Effector memory CD8-positive, alpha-beta T cell (primary cell): Measurements from ENCODE around the gene MYBPC1.
"Not testable (repeated sequence)": the region's sequence is repeated elsewhere in the genome, so short reads cannot be mapped to it uniquely, and the experiment has no call there.

Experiments used
- ATAC-seq: fragments of 150-1000 bp; cut with Tn5 transposase; replicated peaks from 2 replicates; pipeline ENCODE4 v1.10.0; 2021; ENCODE audit warnings: mild to moderate bottlenecking, moderate library complexity
- DNase-seq, 3 experiments: peaks; one replicate each; pipeline ENCODE4 v3.0.0; 2021
- H3K27ac Mint-ChIP-seq, 2 donors: one replicate each; pipeline ENCODE4 v1.8.0; 2022; ENCODE audit warnings: mild to moderate bottlenecking in 2 of 2, mixed read lengths in 2 of 2, moderate library complexity in 2 of 2
- H3K27me3 Mint-ChIP-seq, 2 donors: one replicate each; pipeline ENCODE4 v1.8.0; 2022; ENCODE audit warnings: mixed read lengths in 2 of 2
- H3K36me3 Mint-ChIP-seq: one replicate; pipeline ENCODE4 v1.8.0; 2022; ENCODE audit warnings: mild to moderate bottlenecking, moderate library complexity, mixed read lengths; ENCODE audit not compliant: insufficient read depth
- H3K4me1 Mint-ChIP-seq, 2 donors: one replicate each; pipeline ENCODE4 v1.8.0; 2022; ENCODE audit warnings: low read depth in 2 of 2, mixed read lengths in 2 of 2
- H3K4me3 Mint-ChIP-seq, 2 donors: one replicate each; pipeline ENCODE4 v1.8.0; 2022; ENCODE audit warnings: mild to moderate bottlenecking in 2 of 2, mixed read lengths in 2 of 2, moderate library complexity in 2 of 2
- H3K9me3 Mint-ChIP-seq, 2 donors: one replicate each; pipeline ENCODE4 v1.8.0; 2022; ENCODE audit warnings: mixed read lengths in 2 of 2
- total RNA-seq, 9 experiments: gene quantifications; one replicate each; lab custom pipeline; 2026; lab: John Stamatoyannopoulos, UW

MYBPC1 gene
- 0 reads per million in 9 experiments for total RNA-seq

- H3K4me1 Mint-ChIP-seq, result no peaks in the 10 kb centered on the region
- H3K9me3 Mint-ChIP-seq, result no peaks in the 10 kb centered on the region
- H3K27me3 Mint-ChIP-seq, result peaks cover 8 to 12% of the 10 kb centered on the region in 2 donors
- no peak within 1 kb of the TSS for H3K27ac Mint-ChIP-seq
- ATAC-seq, result no peak
- H3K36me3 Mint-ChIP-seq, result no peaks in the 10 kb centered on the region
- no peak within 1 kb of the TSS for H3K4me3 Mint-ChIP-seq
- no peak for DNase-seq
Measured at GRCh38 chr12:101594700-101595099, at the start of gene MYBPC1. MYBPC1 (plus strand) TSS chr12:101594971; CDS start chr12:101595071, 100 bp downstream.

- Mint-ChIP-seq H3K27me3 (peaks cover 18 to 44% of the 10 kb centered on the region in 2 donors), H3K4me1 (no peaks in the 10 kb centered on the region), H3K4me3 (no peak overlapping the region), H3K36me3 (no peaks in the 10 kb centered on the region), H3K27ac (no peak overlapping the region), H3K9me3 (no peaks in the 10 kb centered on the region)
- DNase-seq (no peak), ATAC-seq (no peak)
Measured at GRCh38 chr12:101551362-101552114, 43.2 kb upstream of the MYBPC1 start.

GRCh38 chr12:101552277-101552676 lies 42.5 kb upstream of the MYBPC1 start:
- no peak overlapping the region for H3K4me3 Mint-ChIP-seq
- ATAC-seq (no peak), DNase-seq (no peak)
- no peaks in the 10 kb centered on the region for H3K36me3 Mint-ChIP-seq
- no peaks in the 10 kb centered on the region for H3K4me1 Mint-ChIP-seq
- H3K27ac Mint-ChIP-seq, result no peak overlapping the region
- H3K9me3 Mint-ChIP-seq, result no peaks in the 10 kb centered on the region
- H3K27me3 Mint-ChIP-seq, result peaks cover 18 to 44% of the 10 kb centered on the region in 2 donors

GRCh38 chr12:101557094-101557493 lies 37.7 kb upstream of the MYBPC1 start:
- ATAC-seq (no peak), DNase-seq (no peak)
- no peaks in the 10 kb centered on the region for H3K9me3 Mint-ChIP-seq
- H3K4me3 Mint-ChIP-seq, result no peak overlapping the region
- no peaks in the 10 kb centered on the region for H3K4me1 Mint-ChIP-seq
- H3K36me3 Mint-ChIP-seq, result no peaks in the 10 kb centered on the region
- H3K27ac Mint-ChIP-seq, result no peak overlapping the region
- peaks cover 12 to 43% of the 10 kb centered on the region in 2 donors for H3K27me3 Mint-ChIP-seq

- not testable (repeated sequence) for DNase-seq, H3K4me1 Mint-ChIP-seq, H3K9me3 Mint-ChIP-seq, H3K36me3 Mint-ChIP-seq, ATAC-seq, H3K27ac Mint-ChIP-seq, H3K4me3 Mint-ChIP-seq
- peaks cover 12 to 40% of the 10 kb centered on the region in 2 donors for H3K27me3 Mint-ChIP-seq
Measured at GRCh38 chr12:101558726-101559125, 36.0 kb upstream of the MYBPC1 start.

- DNase-seq (no peak), ATAC-seq (no peak)
- Mint-ChIP-seq H3K9me3 (no peaks in the 10 kb centered on the region), H3K27ac (no peak overlapping the region), H3K4me3 (no peak overlapping the region), H3K4me1 (no peaks in the 10 kb centered on the region), H3K36me3 (no peaks in the 10 kb centered on the region), H3K27me3 (peaks cover 18 to 29% of the 10 kb centered on the region in 2 donors)
Measured at GRCh38 chr12:101563212-101563611, 31.6 kb upstream of the MYBPC1 start.

- Mint-ChIP-seq H3K27me3 (peaks cover 23 to 29% of the 10 kb centered on the region in 2 donors), H3K4me1 (no peaks in the 10 kb centered on the region), H3K27ac (no peak overlapping the region), H3K4me3 (no peak overlapping the region), H3K9me3 (no peaks in the 10 kb centered on the region), H3K36me3 (no peaks in the 10 kb centered on the region)
- no peak for ATAC-seq
- no peak for DNase-seq
Measured at GRCh38 chr12:101564912-101565311, 29.9 kb upstream of the MYBPC1 start.

- no peaks in the 10 kb centered on the region for H3K36me3 Mint-ChIP-seq
- H3K4me1 Mint-ChIP-seq, result peaks cover 0 to 3% of the 10 kb centered on the region in 2 donors
- DNase-seq, result no peak
- no peak for ATAC-seq
- H3K9me3 Mint-ChIP-seq, result no peaks in the 10 kb centered on the region
- H3K27ac Mint-ChIP-seq, result no peak overlapping the region
- no peak overlapping the region for H3K4me3 Mint-ChIP-seq
- peaks cover 26 to 31% of the 10 kb centered on the region in 2 donors for H3K27me3 Mint-ChIP-seq
Measured at GRCh38 chr12:101566318-101566717, 28.5 kb upstream of the MYBPC1 start.

GRCh38 chr12:101567918-101568317 lies 26.9 kb upstream of the MYBPC1 start:
- H3K27me3 Mint-ChIP-seq, result peaks cover 35 to 39% of the 10 kb centered on the region in 2 donors
- no peak for ATAC-seq

GRCh38 chr12:101570047-101570446 lies 24.7 kb upstream of the MYBPC1 start:
- DNase-seq (no peak), ATAC-seq (no peak)
- Mint-ChIP-seq H3K36me3 (no peaks in the 10 kb centered on the region), H3K27ac (no peak overlapping the region), H3K4me1 (peaks cover 0 to 3% of the 10 kb centered on the region in 2 donors), H3K27me3 (peaks cover 24 to 27% of the 10 kb centered on the region in 2 donors), H3K9me3 (no peaks in the 10 kb centered on the region), H3K4me3 (no peak overlapping the region)

More at GRCh38 chr12:101567918-101568317, 26.9 kb upstream of the MYBPC1 start:
- H3K4me3 Mint-ChIP-seq, result no peak overlapping the region
- peaks cover 0 to 3% of the 10 kb centered on the region in 2 donors for H3K4me1 Mint-ChIP-seq
- no peak overlapping the region for H3K27ac Mint-ChIP-seq
- H3K36me3 Mint-ChIP-seq, result no peaks in the 10 kb centered on the region
- no peaks in the 10 kb centered on the region for H3K9me3 Mint-ChIP-seq
- no peak for DNase-seq

GRCh38 chr12:101571105-101571504 lies 23.7 kb upstream of the MYBPC1 start:
- ATAC-seq, result no peak

GRCh38 chr12:101573743-101574142 lies 21.0 kb upstream of the MYBPC1 start:
- Mint-ChIP-seq H3K36me3 (no peaks in the 10 kb centered on the region), H3K9me3 (no peaks in the 10 kb centered on the region), H3K4me1 (peaks cover 0 to 3% of the 10 kb centered on the region in 2 donors), H3K27me3 (peaks cover 21 to 26% of the 10 kb centered on the region in 2 donors), H3K4me3 (no peak overlapping the region), H3K27ac (no peak overlapping the region)
- DNase-seq, result no peak
- ATAC-seq, result no peak

More at GRCh38 chr12:101571105-101571504, 23.7 kb upstream of the MYBPC1 start:
- Mint-ChIP-seq H3K4me1 (peaks cover 0 to 3% of the 10 kb centered on the region in 2 donors), H3K27ac (no peak overlapping the region), H3K36me3 (no peaks in the 10 kb centered on the region), H3K27me3 (peaks cover 19 to 22% of the 10 kb centered on the region in 2 donors), H3K4me3 (no peak overlapping the region), H3K9me3 (no peaks in the 10 kb centered on the region)
- DNase-seq, result no peak

- Mint-ChIP-seq H3K9me3 (no peaks in the 10 kb centered on the region), H3K4me3 (no peak overlapping the region), H3K27me3 (peaks cover 28 to 41% of the 10 kb centered on the region in 2 donors)
Measured at GRCh38 chr12:101578417-101578816, 16.4 kb upstream of the MYBPC1 start.

GRCh38 chr12:101581190-101581589 lies 13.6 kb upstream of the MYBPC1 start:
- no peaks in the 10 kb centered on the region for H3K36me3 Mint-ChIP-seq
- no peak overlapping the region for H3K4me3 Mint-ChIP-seq
- no peaks in the 10 kb centered on the region for H3K9me3 Mint-ChIP-seq
- H3K27me3 Mint-ChIP-seq, result peaks cover 39 to 50% of the 10 kb centered on the region in 2 donors
- ATAC-seq (no peak), DNase-seq (no peak)
- no peak overlapping the region for H3K27ac Mint-ChIP-seq
- no peaks in the 10 kb centered on the region for H3K4me1 Mint-ChIP-seq

More at GRCh38 chr12:101578417-101578816, 16.4 kb upstream of the MYBPC1 start:
- no peak overlapping the region for H3K27ac Mint-ChIP-seq
- DNase-seq (no peak), ATAC-seq (no peak)
- no peaks in the 10 kb centered on the region for H3K4me1 Mint-ChIP-seq
- no peaks in the 10 kb centered on the region for H3K36me3 Mint-ChIP-seq
